ENCODE measurements around the gene PRTN3. TPM values are rescaled to one million over a fixed set of nuclear protein-coding genes. Genes with fewer than 3 reads are reported as not detected.

Gene PRTN3
- total RNA-seq, 2 donors from 2014 or later, result not detected

GRCh38 chr19:795691-796581 is 44.9 kb upstream of the PRTN3 start:
- H3K27ac Mint-ChIP-seq, result no peak overlapping the region
- no peaks in the 10 kb centered on the region for H3K9me3 Mint-ChIP-seq
- DNase-seq, result no peak
- H3K27me3 Mint-ChIP-seq (ENCODE audit: insufficient read depth), result no peaks in the 10 kb centered on the region
- no peak overlapping the region for H3K27ac ChIP-seq (ENCODE audit: low read depth, low read length)
- H3K36me3 ChIP-seq (ENCODE audit: control insufficient read depth, insufficient read depth, low read length), result peaks cover 20% of the 10 kb centered on the region
- no peaks in the 10 kb centered on the region for H3K27me3 ChIP-seq (ENCODE audit: control insufficient read depth, insufficient read depth, low read length, poor library complexity, severe bottlenecking)
- H3K9ac ChIP-seq (ENCODE audit: extremely low read depth, low read length, poor library complexity, severe bottlenecking), result peak overlapping the region; percentile 34
- 92 to 97% methylated on average over 30 to 39 of the region's 39 CpGs for WGBS, 2 experiments (ENCODE audit: insufficient coverage in 1 of 2, insufficient read length in 1 of 2)
- H3K36me3 Mint-ChIP-seq (ENCODE audit: low read depth), result peaks cover 22% of the 10 kb centered on the region
- TF ChIP-seq, protein P1, sequence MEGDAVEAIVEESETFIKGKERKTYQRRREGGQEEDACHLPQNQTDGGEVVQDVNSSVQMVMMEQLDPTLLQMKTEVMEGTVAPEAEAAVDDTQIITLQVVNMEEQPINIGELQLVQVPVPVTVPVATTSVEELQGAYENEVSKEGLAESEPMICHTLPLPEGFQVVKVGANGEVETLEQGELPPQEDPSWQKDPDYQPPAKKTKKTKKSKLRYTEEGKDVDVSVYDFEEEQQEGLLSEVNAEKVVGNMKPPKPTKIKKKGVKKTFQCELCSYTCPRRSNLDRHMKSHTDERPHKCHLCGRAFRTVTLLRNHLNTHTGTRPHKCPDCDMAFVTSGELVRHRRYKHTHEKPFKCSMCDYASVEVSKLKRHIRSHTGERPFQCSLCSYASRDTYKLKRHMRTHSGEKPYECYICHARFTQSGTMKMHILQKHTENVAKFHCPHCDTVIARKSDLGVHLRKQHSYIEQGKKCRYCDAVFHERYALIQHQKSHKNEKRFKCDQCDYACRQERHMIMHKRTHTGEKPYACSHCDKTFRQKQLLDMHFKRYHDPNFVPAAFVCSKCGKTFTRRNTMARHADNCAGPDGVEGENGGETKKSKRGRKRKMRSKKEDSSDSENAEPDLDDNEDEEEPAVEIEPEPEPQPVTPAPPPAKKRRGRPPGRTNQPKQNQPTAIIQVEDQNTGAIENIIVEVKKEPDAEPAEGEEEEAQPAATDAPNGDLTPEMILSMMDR (conservative IDR thresholded peaks at IDR 0.05), result no peak
- no peak overlapping the region for H3K4me3 ChIP-seq (ENCODE audit: low read length)
- H3K4me1 Mint-ChIP-seq, result peaks cover 21% of the 10 kb centered on the region
- no peaks in the 10 kb centered on the region for H3K9me3 ChIP-seq (ENCODE audit: control insufficient read depth, low read length)
- H3K4me1 ChIP-seq (ENCODE audit: control insufficient read depth, insufficient read depth, low read length), result peaks cover 11% of the 10 kb centered on the region
- peak overlapping the region; percentile 88 for H3K4me3 Mint-ChIP-seq

DNA sequence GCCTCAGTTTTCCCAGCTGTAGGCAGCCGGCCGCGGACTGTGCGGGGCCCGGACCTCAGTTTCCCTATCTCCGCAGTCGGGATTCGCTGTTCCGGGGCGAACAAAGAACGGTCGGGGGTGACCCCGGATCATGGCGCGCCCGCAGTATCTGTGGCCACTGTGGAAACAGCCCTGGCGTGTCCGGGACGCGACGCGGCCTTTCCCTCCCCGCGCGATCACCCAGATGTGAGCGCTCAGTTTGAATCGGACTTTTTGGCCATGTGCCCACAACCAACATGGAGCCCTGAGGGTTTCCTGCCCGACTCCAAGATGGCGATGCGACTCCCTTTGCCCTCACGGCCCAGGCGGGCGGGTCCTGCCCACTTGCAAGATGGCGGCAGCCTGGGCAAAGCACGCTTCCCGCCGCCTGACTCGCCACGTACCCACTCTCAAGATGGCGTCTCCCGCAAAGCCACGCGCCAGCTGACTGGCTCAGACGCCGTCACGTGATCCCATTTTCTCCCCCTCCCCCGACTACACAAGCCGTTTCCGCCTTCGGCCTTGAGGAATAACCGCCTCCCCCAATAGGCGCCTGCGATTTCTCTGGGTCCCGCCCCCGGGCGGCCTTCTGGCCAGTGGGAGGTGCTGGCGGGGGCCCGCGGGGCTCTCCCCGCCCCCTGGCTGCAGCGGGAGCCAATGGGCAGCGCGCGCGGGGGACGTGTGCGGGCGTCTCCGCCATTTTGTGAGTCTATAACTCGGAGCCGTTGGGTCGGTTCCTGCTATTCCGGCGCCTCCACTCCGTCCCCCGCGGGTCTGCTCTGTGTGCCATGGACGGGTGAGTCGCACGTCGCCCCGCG is 43.9 kb upstream of the PRTN3 start, which contains the start of gene PTBP1:
PTBP1 (plus strand) TSS at position 761 of the 836 bp plus-strand sequence; CDS start at position 807, 46 bp downstream.
- peaks cover 21% of the 10 kb centered on the region for H3K4me1 ChIP-seq (ENCODE audit: control insufficient read depth, insufficient read depth, low read length)
- Mint-ChIP-seq H3K9me3 (no peaks in the 10 kb centered on the region), H3K36me3 (ENCODE audit: low read depth) (peaks cover 27% of the 10 kb centered on the region), H3K4me1 (peaks cover 19% of the 10 kb centered on the region), H3K27me3 (ENCODE audit: insufficient read depth) (no peaks in the 10 kb centered on the region), H3K27ac (peak within 1 kb of the TSS; percentile 96), H3K4me3 (peak within 1 kb of the TSS; percentile 88)
- no peaks in the 10 kb centered on the region for H3K9me3 ChIP-seq (ENCODE audit: control insufficient read depth, low read length)
- TF ChIP-seq, protein P1 (conservative IDR thresholded peaks at IDR 0.05), result peak; percentile 26
- peaks cover 30% of the 10 kb centered on the region for H3K36me3 ChIP-seq (ENCODE audit: control insufficient read depth, insufficient read depth, low read length)
- H3K27ac ChIP-seq (ENCODE audit: low read depth, low read length), result peak within 1 kb of the TSS; percentile 98
- DNase-seq, result peak; percentile 100
- 3 to 5% methylated on average over 68 to 83 of the region's 83 CpGs for WGBS, 2 experiments (ENCODE audit: insufficient coverage in 1 of 2, insufficient read length in 1 of 2)
- H3K9ac ChIP-seq (ENCODE audit: extremely low read depth, low read length, poor library complexity, severe bottlenecking), result peak within 1 kb of the TSS; percentile 98
- H3K4me3 ChIP-seq (ENCODE audit: low read length), result peak within 1 kb of the TSS; percentile 93
- H3K27me3 ChIP-seq (ENCODE audit: control insufficient read depth, insufficient read depth, low read length, poor library complexity, severe bottlenecking), result no peaks in the 10 kb centered on the region
